ENCODE measurements around the gene KLHL9.
"Not testable (repeated sequence)": the region's sequence is repeated elsewhere in the genome, so short reads cannot be mapped to it uniquely, and the experiment has no call there.

DNA sequence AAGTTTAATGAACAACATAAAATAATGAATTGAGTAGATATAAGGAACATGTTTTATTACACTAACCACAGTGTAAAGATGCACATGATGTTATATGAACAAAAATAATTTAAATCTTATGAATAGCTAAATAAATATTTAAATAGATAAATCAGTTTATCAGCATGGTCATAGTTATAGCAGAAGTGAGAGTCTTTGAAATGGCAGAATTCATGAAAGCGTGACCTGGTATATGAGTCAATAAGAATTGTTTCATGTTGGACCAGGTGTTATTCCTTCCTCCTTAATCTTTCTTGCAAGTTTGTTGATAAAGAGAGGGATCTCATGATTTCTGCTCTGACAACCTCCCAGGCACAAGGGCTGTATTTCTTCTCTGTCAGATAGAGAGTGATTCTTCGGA, 32.0 kb upstream of the KLHL9 start:
- TF ChIP-seq, protein P1, sequence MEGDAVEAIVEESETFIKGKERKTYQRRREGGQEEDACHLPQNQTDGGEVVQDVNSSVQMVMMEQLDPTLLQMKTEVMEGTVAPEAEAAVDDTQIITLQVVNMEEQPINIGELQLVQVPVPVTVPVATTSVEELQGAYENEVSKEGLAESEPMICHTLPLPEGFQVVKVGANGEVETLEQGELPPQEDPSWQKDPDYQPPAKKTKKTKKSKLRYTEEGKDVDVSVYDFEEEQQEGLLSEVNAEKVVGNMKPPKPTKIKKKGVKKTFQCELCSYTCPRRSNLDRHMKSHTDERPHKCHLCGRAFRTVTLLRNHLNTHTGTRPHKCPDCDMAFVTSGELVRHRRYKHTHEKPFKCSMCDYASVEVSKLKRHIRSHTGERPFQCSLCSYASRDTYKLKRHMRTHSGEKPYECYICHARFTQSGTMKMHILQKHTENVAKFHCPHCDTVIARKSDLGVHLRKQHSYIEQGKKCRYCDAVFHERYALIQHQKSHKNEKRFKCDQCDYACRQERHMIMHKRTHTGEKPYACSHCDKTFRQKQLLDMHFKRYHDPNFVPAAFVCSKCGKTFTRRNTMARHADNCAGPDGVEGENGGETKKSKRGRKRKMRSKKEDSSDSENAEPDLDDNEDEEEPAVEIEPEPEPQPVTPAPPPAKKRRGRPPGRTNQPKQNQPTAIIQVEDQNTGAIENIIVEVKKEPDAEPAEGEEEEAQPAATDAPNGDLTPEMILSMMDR (IDR thresholded peaks at IDR 0.05), result not testable (repeated sequence)
- not testable (repeated sequence) for TF ChIP-seq POLR2A (IDR thresholded peaks at IDR 0.05)

Measured in uterus (tissue), 2 donors.